Naive B cell (primary cell): Measurements from ENCODE around the gene FBXO15. TPM values are rescaled to one million over a fixed set of nuclear protein-coding genes. Genes with fewer than 3 reads are reported as not detected.

Experiments
- ATAC-seq, 2 donors: fragments of 150-1000 bp; cut with Tn5 transposase; 2 replicates each; pipeline ENCODE4 v1.10.0; 2021; ENCODE audit warnings: low read depth in 2 of 2, mild to moderate bottlenecking in 2 of 2, moderate library complexity in 2 of 2
- DNase-seq: peaks from one replicate; pipeline ENCODE4 v3.0.0; 2022
- H3K27ac Mint-ChIP-seq, 6 donors: one replicate each; pipeline ENCODE4 v1.8.0; 2020 to 2022; ENCODE audit warnings: mild to moderate bottlenecking in 6 of 6, mixed read lengths in 6 of 6, moderate library complexity in 5 of 6, inconsistent platforms in 2 of 6
- H3K27me3 Mint-ChIP-seq, 3 donors: one replicate each; pipeline ENCODE4 v1.8.0; 2021 to 2022; ENCODE audit warnings: mixed read lengths in 3 of 3, mild to moderate bottlenecking in 1 of 3
- H3K36me3 Mint-ChIP-seq, 2 donors: one replicate each; pipeline ENCODE4 v1.8.0; 2020 to 2022; ENCODE audit warnings: mixed read lengths in 2 of 2, inconsistent platforms in 1 of 2, mild to moderate bottlenecking in 1 of 2
- H3K4me1 Mint-ChIP-seq, 3 donors: one replicate each; pipeline ENCODE4 v1.8.0; 2020 to 2022; ENCODE audit warnings: mixed read lengths in 3 of 3, inconsistent platforms in 1 of 3, mild to moderate bottlenecking in 1 of 3, moderate library complexity in 1 of 3
- H3K4me3 Mint-ChIP-seq, 8 donors: one replicate each; pipeline ENCODE4 v1.8.0; 2020 to 2022; ENCODE audit warnings: mild to moderate bottlenecking in 8 of 8, mixed read lengths in 8 of 8, moderate library complexity in 8 of 8, inconsistent platforms in 2 of 8
- H3K9me3 Mint-ChIP-seq, 7 donors: one replicate each; pipeline ENCODE4 v1.8.0; 2020 to 2022; ENCODE audit warnings: mixed read lengths in 7 of 7, mild to moderate bottlenecking in 5 of 7, inconsistent platforms in 2 of 7, moderate library complexity in 1 of 7
- polyA plus RNA-seq, 6 donors: library from polyadenylated mRNA; unstranded; fragments of 300-500 nt; fragmentation: Illumina TruSeq; gene quantifications; one replicate each; pipeline ENCODE4 v1.2.3, GENCODE V29; 2021; ENCODE audit warnings: low read depth in 6 of 6

Gene FBXO15, protein sequence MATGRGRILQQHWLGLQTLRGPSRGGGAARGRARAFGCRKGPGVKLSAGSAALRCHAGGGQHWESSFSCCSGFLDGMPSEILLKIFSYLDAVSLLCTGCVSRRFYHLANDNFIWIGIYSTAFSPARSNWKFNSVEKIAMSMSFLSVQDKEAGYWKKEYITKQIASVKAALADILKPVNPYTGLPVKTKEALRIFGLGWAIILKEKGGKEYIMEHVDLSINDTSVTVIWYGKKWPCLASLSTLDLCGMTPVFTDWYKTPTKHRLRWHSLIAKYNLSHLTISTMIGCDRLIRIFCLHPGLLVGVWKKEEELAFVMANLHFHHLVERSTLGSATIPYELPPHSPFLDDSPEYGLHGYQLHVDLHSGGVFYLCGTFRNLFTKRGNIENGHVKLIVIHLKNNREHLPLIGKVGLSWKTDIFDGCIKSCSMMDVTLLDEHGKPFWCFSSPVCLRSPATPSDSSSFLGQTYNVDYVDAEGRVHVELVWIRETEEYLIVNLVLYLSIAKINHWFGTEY
- polyA plus RNA-seq: 10 to 100 TPM in 1 of 6 donors, 1 to 10 TPM in 5; 2.0 to 10.5 (median 3.6) TPM

DNA sequence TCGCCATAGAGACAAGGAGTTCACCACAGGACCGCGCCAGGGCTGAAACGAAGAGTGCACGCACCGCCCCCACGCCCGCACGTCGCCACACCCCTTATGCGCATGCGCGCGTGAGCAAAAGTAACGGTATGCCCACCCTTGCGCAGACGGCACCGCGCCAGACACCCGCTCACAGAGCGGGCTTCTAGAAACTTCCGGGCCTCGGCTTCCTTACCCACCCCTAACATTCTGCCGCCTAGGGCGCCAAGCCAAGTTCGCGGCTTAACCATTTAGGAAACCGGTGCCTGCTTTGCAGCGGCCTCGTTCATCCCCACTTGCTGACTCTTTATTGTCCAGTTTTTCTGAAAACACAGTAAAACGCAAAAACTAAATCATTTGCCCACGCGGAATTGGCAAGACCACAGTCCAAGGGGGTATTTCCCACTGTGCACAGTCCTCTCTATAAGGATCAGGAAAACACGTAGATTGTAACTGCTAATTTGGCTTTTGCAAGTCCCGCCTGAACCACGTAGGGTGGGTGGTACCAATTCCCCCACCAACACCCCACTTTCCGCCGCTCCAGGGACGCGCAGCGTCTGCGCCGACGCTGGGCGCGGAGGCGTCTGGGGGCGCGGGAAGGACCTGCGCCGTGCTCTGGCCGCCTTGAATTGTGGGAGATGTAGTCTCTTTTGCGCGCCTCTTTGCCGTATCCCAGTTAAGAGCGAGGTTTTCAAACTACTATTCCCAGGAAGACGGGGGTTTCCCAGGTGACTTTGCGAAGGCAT, at the start of gene FBXO15, which contains the start of gene TIMM21:
FBXO15 (minus strand) TSS at position 56 of the 764 bp plus-strand sequence; CDS start at position 7, 49 bp downstream.
TIMM21 (plus strand) TSS at position 745 of the 764 bp plus-strand sequence. CDS start 286 bp downstream, outside the sequence.
- peaks cover 0 to 7% (median 4%) of the 10 kb centered on the region in 3 donors for H3K27me3 Mint-ChIP-seq
- H3K36me3 Mint-ChIP-seq: peaks cover 0 to 5% of the 10 kb centered on the region in 2 donors
- no peaks in the 10 kb centered on the region for H3K9me3 Mint-ChIP-seq
- H3K27ac Mint-ChIP-seq: peak within 1 kb of the TSS; percentile 97 to 100 (median 98)
- peaks cover 38 to 43% (median 42%) of the 10 kb centered on the region in 3 donors for H3K4me1 Mint-ChIP-seq
- peak; percentile 97 for DNase-seq
- H3K4me3 Mint-ChIP-seq: peak within 1 kb of the TSS; percentile 93 to 100 (median 98)
- peak; percentile 82 for ATAC-seq

DNA sequence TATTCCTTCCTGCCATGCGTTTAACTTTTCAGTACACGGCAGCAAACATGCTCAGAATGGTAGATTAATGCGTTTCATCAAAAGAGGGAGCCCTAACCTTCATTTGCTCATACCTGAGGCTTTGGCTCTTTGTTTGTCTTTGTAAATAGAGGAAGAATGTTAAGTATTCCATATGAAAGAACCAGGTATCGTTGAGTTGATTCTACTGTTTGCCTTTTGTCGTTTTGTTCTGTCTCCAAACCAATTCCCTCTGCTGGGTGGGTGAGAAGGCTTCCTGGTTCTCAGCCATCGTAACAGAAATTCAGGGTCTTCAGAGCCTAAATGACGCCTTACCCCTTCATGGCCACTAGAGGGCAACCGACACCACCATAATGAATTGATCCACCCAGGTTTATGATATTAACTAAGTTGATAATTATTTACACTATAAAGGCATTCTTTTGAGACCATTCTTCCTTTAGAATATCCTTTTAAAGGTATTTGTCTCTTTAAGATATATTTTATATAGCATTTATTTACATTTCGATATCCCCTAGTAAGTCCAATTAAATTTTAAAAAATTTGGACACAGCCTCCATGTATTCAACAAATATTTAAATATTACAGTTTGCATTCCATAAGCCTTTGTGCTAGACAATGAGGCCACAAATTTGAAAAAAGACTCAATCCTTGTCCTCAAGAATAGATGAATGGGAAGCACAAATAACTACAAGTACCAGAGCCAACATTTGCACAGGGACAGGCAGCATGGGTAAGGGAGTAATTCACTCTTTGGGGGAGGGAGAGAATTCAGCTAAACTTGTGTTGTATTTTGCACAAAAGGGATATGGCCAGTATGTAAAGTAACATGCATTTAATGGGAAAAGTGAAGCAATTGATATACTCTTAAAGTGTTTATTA, 48.8 kb upstream of the FBXO15 start:
- Mint-ChIP-seq H3K4me1 (peaks cover 7 to 9% (median 7%) of the 10 kb centered on the region in 3 donors), H3K36me3 (no peaks in the 10 kb centered on the region), H3K9me3 (no peaks in the 10 kb centered on the region), H3K27ac (peak overlapping the region in 5 of 6 donors; percentile 55 to 94 (median 80)), H3K27me3 (peaks cover 6 to 10% (median 10%) of the 10 kb centered on the region in 3 donors), H3K4me3 (peak overlapping the region; percentile 34 to 89 (median 82))
- ATAC-seq (peak; percentile 90 to 91), DNase-seq (peak; percentile 70)

DNA sequence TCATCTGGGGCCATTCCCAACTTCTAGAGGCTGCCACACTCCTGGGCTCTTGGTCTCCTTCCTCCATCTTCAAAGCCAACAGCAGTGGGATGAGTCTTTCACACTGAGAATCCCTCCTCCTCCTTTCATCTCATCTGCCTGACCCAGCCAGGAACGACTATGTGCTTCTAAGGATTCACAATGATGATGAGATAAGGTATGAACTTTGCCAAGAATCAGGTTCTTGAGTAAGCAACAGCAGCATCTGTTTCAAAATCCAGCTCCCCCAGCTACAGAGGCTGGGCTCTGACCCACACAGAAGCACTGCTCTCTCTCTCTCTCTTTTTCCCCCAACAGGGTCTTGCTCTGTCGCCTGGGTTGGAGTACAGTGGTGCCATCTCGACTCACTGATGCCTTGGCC, 47.1 kb upstream of the FBXO15 start:
- Mint-ChIP-seq H3K4me1 (peaks cover 7 to 9% (median 7%) of the 10 kb centered on the region in 3 donors), H3K9me3 (no peaks in the 10 kb centered on the region), H3K4me3 (no peak overlapping the region), H3K27ac (no peak overlapping the region), H3K36me3 (no peaks in the 10 kb centered on the region), H3K27me3 (peaks cover 13 to 25% (median 20%) of the 10 kb centered on the region in 3 donors)
- DNase-seq: no peak
- ATAC-seq: no peak

DNA sequence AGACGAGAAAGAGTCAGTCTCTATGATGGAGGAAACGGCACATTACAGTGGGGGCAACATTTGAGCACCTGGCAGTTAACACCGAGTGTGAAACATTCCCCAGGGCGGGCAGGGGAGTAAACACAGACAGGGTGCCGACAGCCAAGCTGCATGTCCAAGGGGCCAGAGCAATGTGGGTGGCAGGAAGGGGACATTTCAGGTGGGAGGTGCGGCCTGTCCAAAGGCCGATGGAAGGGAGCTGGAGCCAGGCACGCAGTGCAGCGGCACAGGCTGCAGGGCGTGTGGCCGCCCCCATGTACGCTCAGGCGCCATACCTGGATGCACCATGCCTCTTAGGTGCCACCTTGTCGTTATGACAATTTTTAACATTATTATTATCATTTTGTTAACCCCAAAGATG, 43.9 kb upstream of the FBXO15 start:
- Mint-ChIP-seq H3K36me3 (no peaks in the 10 kb centered on the region), H3K27ac (no peak overlapping the region)

DNA sequence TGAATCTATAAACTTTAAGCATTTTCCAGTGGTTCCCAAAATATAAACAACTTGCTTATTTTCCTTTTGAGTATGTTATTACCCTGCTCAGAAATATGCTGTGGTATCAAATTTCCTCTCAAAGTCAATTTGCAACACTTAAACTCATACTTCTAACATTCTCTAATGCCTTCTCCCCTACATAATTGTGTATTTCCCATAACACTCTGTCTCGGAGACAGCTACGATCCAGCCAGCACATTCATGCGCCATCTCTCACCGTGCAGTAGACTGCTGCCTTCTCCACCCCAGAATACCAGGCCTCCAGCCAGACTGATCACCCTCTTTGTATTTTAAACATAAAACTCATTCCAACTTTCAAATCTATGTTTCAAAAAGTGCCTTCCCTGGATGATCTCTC, 42.5 kb upstream of the FBXO15 start:
- ATAC-seq (no peak), DNase-seq (no peak)
- Mint-ChIP-seq H3K4me3 (no peak overlapping the region), H3K27ac (no peak overlapping the region), H3K27me3 (peaks cover 28 to 63% (median 45%) of the 10 kb centered on the region in 3 donors), H3K9me3 (peaks cover 0 to 2% (median 0%) of the 10 kb centered on the region in 7 donors), H3K4me1 (no peaks in the 10 kb centered on the region), H3K36me3 (no peaks in the 10 kb centered on the region)

More for the DNA sequence above, 43.9 kb upstream of the FBXO15 start:
- Mint-ChIP-seq H3K4me3 (no peak overlapping the region), H3K27me3 (peaks cover 26 to 55% (median 41%) of the 10 kb centered on the region in 3 donors), H3K4me1 (peaks cover 4 to 7% (median 7%) of the 10 kb centered on the region in 3 donors), H3K9me3 (peaks cover 0 to 2% (median 0%) of the 10 kb centered on the region in 7 donors)
- no peak for DNase-seq
- ATAC-seq: no peak

DNA sequence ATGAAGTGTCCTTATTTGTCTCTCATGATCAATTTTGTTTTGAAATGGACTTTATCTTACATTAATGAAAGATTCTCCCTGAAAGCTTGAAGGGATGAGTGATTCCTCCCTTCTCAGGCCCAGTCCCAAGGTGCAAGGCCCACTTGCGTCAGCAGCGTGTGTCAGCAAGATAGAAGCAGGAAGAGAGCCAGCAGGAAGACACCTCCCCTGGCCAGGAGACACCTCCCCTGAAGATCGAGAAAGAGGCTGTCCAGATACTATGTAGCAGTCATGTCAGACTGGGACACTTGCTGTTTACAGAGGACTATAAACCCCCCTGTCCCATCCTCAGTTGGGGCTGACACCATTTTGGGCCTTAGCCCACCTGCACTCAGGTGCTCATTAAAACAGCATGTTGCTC, 39.0 kb upstream of the FBXO15 start:
- DNase-seq (no peak), ATAC-seq (no peak)
- Mint-ChIP-seq H3K9me3 (peaks cover 0 to 3% (median 0%) of the 10 kb centered on the region in 7 donors), H3K36me3 (no peaks in the 10 kb centered on the region), H3K27me3 (peaks cover 34 to 84% (median 55%) of the 10 kb centered on the region in 3 donors), H3K27ac (no peak overlapping the region), H3K4me3 (no peak overlapping the region), H3K4me1 (peaks cover 0 to 3% (median 0%) of the 10 kb centered on the region in 3 donors)

DNA sequence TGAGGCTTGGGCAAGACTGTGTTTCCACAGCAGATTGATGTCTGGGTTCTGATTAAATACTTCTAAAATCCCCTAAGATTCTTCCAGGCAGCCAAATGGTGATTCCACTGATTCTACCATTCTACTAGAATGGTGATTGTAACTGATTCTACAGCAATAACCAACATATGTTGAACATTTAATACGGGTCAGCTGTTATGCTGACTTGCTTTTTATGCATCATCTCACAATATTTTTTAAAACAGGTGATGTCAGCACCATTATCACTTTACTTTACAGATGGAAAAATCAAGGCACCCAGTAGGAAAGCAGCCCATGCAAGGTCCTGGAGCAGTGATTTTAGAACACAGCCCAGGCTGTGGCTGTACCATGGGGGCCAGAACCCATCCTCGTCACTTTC, 38.2 kb upstream of the FBXO15 start:
- no peak overlapping the region for H3K4me3 Mint-ChIP-seq
- H3K4me1 Mint-ChIP-seq: peaks cover 0 to 3% (median 0%) of the 10 kb centered on the region in 3 donors
- no peaks in the 10 kb centered on the region for H3K36me3 Mint-ChIP-seq
- no peak for ATAC-seq
- H3K27me3 Mint-ChIP-seq: peaks cover 36 to 84% (median 56%) of the 10 kb centered on the region in 3 donors
- H3K9me3 Mint-ChIP-seq: peaks cover 0 to 3% (median 0%) of the 10 kb centered on the region in 7 donors
- no peak for DNase-seq
- no peak overlapping the region for H3K27ac Mint-ChIP-seq

DNA sequence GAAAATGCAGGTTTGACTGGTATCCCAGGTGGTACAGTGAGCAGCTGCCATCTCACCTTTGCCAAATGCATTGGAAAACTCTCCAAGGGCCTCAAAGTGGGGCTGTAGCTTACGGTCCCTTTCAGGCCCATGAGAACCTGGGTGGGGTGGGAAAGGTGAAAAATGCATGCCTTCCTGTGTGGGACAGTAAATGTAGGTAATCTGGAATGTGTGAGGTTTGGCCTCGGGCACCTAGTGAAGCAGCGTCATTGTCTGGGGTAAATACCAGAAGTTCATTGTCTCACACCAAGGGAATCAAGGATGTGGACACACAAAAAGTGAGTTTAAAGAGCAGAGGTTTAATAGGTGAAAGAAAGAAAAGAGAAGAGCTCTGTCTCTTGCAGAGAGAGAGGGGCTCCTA, 37.2 kb upstream of the FBXO15 start:
- peak overlapping the region in 1 of 6 donors; percentile 40 for H3K27ac Mint-ChIP-seq
- peaks cover 0 to 3% (median 0%) of the 10 kb centered on the region in 3 donors for H3K4me1 Mint-ChIP-seq
- DNase-seq (no peak), ATAC-seq (no peak)
- no peak overlapping the region for H3K4me3 Mint-ChIP-seq
- H3K27me3 Mint-ChIP-seq: peaks cover 31 to 86% (median 60%) of the 10 kb centered on the region in 3 donors
- H3K9me3 Mint-ChIP-seq: peaks cover 0 to 3% (median 0%) of the 10 kb centered on the region in 7 donors
- H3K36me3 Mint-ChIP-seq: peaks cover 0 to 4% of the 10 kb centered on the region in 2 donors

DNA sequence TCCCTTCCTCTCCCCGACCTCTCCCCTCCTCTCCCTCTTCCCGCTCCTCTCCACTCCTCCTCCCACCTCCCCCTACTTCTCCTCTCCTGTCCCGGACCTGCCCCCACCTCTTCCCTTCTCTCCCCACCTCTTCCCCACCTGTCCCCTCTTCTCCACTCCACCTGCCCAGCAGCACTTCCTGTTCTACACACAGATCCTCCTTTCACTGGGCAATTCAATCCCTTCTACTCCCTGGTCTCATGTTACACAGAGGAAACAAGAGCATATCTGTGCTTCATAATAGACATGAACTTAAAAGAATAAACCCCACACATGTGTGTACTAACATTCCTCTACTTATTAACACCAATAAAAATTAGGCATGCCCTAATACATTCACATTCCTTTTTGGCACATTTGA, 35.5 kb upstream of the FBXO15 start:
- H3K36me3 Mint-ChIP-seq: peaks cover 0 to 7% of the 10 kb centered on the region in 2 donors
- peaks cover 0 to 3% (median 0%) of the 10 kb centered on the region in 3 donors for H3K4me1 Mint-ChIP-seq
- H3K27me3 Mint-ChIP-seq: peaks cover 29 to 71% (median 50%) of the 10 kb centered on the region in 3 donors
- H3K27ac Mint-ChIP-seq: peak overlapping the region in 1 of 6 donors; percentile 43
- no peak for DNase-seq
- peaks cover 0 to 3% (median 0%) of the 10 kb centered on the region in 7 donors for H3K9me3 Mint-ChIP-seq
- ATAC-seq: no peak
- no peak overlapping the region for H3K4me3 Mint-ChIP-seq

DNA sequence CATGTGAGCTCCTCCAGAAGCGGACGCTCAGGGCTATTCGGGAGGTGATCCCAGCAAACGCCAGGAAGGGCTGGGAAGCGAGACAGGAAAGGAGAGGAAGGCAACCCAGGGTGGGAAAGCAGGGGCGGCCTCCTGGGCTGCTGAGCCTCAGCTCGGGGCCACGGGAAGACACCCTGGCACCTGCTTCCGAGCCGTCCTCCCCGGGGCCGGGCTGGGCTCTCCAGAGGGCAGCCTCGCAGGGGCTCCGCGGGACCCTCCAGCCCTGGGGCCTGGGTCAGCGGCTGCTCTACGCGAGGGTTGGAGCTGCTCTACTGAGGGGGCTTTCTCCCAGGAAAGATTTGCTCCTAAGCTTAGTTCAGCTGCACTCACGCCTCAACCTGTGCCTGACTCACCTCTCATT, 34.7 kb upstream of the FBXO15 start:
- no peak overlapping the region for H3K27ac Mint-ChIP-seq
- peaks cover 0 to 3% (median 0%) of the 10 kb centered on the region in 7 donors for H3K9me3 Mint-ChIP-seq
- peaks cover 29 to 64% (median 49%) of the 10 kb centered on the region in 3 donors for H3K27me3 Mint-ChIP-seq
- ATAC-seq (no peak), DNase-seq (no peak)
- peaks cover 0 to 7% of the 10 kb centered on the region in 2 donors for H3K36me3 Mint-ChIP-seq
- H3K4me3 Mint-ChIP-seq: no peak overlapping the region
- peaks cover 0 to 3% (median 0%) of the 10 kb centered on the region in 3 donors for H3K4me1 Mint-ChIP-seq

DNA sequence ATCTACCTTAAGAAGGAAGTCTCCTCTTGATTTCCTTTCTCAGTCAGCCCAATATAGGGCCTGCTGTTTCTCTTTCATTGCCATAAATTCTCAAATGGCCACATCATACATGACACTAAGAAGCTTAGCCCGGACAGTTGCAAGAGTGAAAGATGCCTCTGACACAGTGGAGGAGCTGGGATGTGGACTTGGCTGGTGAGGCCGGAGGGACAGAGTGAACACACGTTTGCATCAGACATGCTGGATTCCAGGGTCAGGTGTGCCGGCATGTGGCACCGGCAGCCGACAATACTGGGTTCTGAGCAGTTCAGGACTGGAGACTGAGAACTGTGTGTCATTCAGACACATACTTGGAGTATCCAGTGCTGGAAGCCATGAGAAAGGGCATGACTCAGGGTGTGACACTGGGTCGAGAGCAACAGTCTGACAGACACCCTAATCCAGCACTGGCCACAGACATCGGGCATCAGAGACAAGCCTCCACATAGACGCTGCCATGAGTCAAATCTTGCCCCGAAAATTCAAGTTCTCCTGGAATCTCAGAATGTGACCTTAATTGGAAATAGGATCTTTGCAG, 32.1 kb upstream of the FBXO15 start:
- Mint-ChIP-seq H3K27me3 (peaks cover 25 to 68% (median 54%) of the 10 kb centered on the region in 3 donors), H3K27ac (no peak overlapping the region), H3K4me3 (no peak overlapping the region), H3K4me1 (peaks cover 0 to 3% (median 0%) of the 10 kb centered on the region in 3 donors), H3K36me3 (peaks cover 0 to 7% of the 10 kb centered on the region in 2 donors), H3K9me3 (peaks cover 0 to 3% (median 0%) of the 10 kb centered on the region in 7 donors)
- DNase-seq: no peak
- no peak for ATAC-seq

DNA sequence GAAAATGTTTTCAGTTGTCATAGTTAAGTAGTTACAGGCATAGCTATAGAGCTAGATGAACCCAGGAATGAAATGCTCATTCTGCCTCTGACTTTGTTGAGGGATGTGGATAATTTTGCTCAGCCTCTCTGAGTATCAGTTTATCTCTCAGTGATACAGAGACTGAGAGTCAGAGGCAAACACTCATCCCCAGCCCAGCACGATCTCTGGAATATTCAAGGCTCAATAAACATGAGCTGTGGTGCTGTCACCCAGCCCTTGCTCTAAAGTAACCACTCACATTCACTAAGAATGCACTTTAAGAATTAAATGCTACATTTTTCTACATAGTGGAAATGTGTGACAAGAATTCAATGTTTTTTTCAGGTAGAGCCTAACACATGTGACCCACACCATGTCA, 31.2 kb upstream of the FBXO15 start:
- Mint-ChIP-seq H3K27me3 (peaks cover 28 to 70% (median 59%) of the 10 kb centered on the region in 3 donors), H3K4me3 (no peak overlapping the region), H3K27ac (no peak overlapping the region), H3K4me1 (peaks cover 0 to 3% (median 0%) of the 10 kb centered on the region in 3 donors), H3K36me3 (peaks cover 0 to 7% of the 10 kb centered on the region in 2 donors), H3K9me3 (peaks cover 0 to 3% (median 0%) of the 10 kb centered on the region in 7 donors)
- no peak for DNase-seq
- ATAC-seq: no peak
